Hepatocyte (in vitro differentiated cells): ENCODE data around the gene JKAMP. TPM values are rescaled to one million over a fixed set of nuclear protein-coding genes. Genes with fewer than 3 reads are reported as not detected.

Experiments used
- DNase-seq: peaks from one replicate; pipeline ENCODE4 v3.0.0-alpha.2; 2016; ENCODE audit warnings: low spot score
- H2AFZ ChIP-seq: fragments of 200-600 bp; sonication (generic); 2 replicates; pipeline ENCODE4 v1.6.0; 2016; ENCODE audit warnings: antibody characterized with exemption, mild to moderate bottlenecking
- H3K27ac ChIP-seq: fragments of 200-600 bp; sonication (generic); 2 replicates; pipeline ENCODE4 v1.5.1; 2016; ENCODE audit warnings: mild to moderate bottlenecking
- H3K27me3 ChIP-seq: fragments of 200-600 bp; sonication (generic); 2 replicates; pipeline ENCODE4 v1.6.1; 2016
- H3K36me3 ChIP-seq: fragments of 200-600 bp; sonication (generic); replicated peaks from 2 replicates; pipeline ENCODE4 v1.5.1; 2016; ENCODE audit warnings: low read depth; ENCODE audit not compliant: insufficient read depth
- H3K4me1 ChIP-seq: fragments of 200-600 bp; sonication (generic); 2 replicates; pipeline ENCODE4 v1.5.1; 2016; ENCODE audit warnings: mild to moderate bottlenecking, moderate library complexity; ENCODE audit not compliant: insufficient read depth
- H3K4me2 ChIP-seq: fragments of 200-600 bp; sonication (generic); 2 replicates; pipeline ENCODE4 v1.6.0; 2016
- H3K4me3 ChIP-seq: fragments of 200-600 bp; sonication (generic); 2 replicates; pipeline ENCODE4 v1.5.1; 2016; ENCODE audit warnings: mild to moderate bottlenecking
- H3K79me2 ChIP-seq: fragments of 200-600 bp; sonication (generic); 2 replicates; pipeline ENCODE4 v1.6.0; 2017; ENCODE audit warnings: mild to moderate bottlenecking
- H3K9me2 ChIP-seq: fragments of 200-600 bp; sonication (generic); replicated peaks from 2 replicates; pipeline ENCODE4 v1.6.0; 2017; ENCODE audit warnings: mild to moderate bottlenecking; ENCODE audit not compliant: insufficient read depth
- H3K9me3 ChIP-seq: fragments of 200-600 bp; sonication (generic); 2 replicates; pipeline ENCODE4 v1.5.1; 2016; ENCODE audit warnings: low read depth, mild to moderate bottlenecking
- H4K20me1 ChIP-seq: fragments of 200-600 bp; sonication (generic); 2 replicates; pipeline ENCODE4 v1.6.0; 2016; ENCODE audit warnings: mild to moderate bottlenecking; ENCODE audit not compliant: insufficient read depth, poor library complexity, severe bottlenecking
- EZH2 ChIP-seq: fragments of 200-600 bp; sonication (generic); IDR thresholded peaks from 2 replicates; pipeline ENCODE4 v1.6.1; 2016; ENCODE audit warnings: antibody characterized with exemption, mild to moderate bottlenecking, borderline replicate concordance
- EZH2phosphoT487 ChIP-seq: fragments of 200-600 bp; sonication (generic); IDR thresholded peaks from one replicate; pipeline ENCODE4 v1.6.1; 2018; ENCODE audit warnings: antibody characterized with exemption, mild to moderate bottlenecking, low read depth, moderate library complexity; ENCODE audit not compliant: unreplicated experiment, severe bottlenecking
- WGBS: methylation state at CpG from one replicate; pipeline ENCODE4 v1.1.6; 2016; ENCODE audit warnings: low lambda C conversion rate; ENCODE audit errors: missing lambda C conversion rate; 5-methylcytosine and 5-hydroxymethylcytosine counted together
- polyA plus RNA-seq: library from polyadenylated mRNA; unstranded; fragments of >200 nt; fragmentation: Nextera tagmentation; extraction: Ambion mirVana; gene quantifications from 2 replicates; pipeline ENCODE4 v1.2.1, GENCODE V29; 2016
- total RNA-seq: library from RNA; depleted of rRNA; stranded (reverse); fragments of >200 nt; gene quantifications from 2 replicates; pipeline ENCODE4 v1.2.3, GENCODE V29; 2014
- TF ChIP-seq, protein P1 (sequence below): fragments of 200-600 bp; sonication (generic); IDR thresholded peaks from 2 replicates; pipeline ENCODE4 v1.5.1; 2016; ENCODE audit warnings: antibody characterized with exemption, mild to moderate bottlenecking; ENCODE audit not compliant: poor library complexity

The JKAMP gene
- total and polyA plus RNA-seq, 2 experiments from 2014 or later = 69.9 to 94.9 TPM

- H3K9me2 ChIP-seq = no peaks in the 10 kb centered on the region
- WGBS = 54% methylated on average over 2 of the region's 2 CpGs
- H3K4me2 ChIP-seq = no peak overlapping the region
These were observed 57.4 kb downstream of the JKAMP start for GRCh38 chr14:59541731-59542130.

GRCh38 chr14:59543873-59544272 lies 59.6 kb downstream of the JKAMP start:
- H2AFZ ChIP-seq = no peak overlapping the region
- no peaks in the 10 kb centered on the region for H4K20me1 ChIP-seq
- TF ChIP-seq, protein P1, sequence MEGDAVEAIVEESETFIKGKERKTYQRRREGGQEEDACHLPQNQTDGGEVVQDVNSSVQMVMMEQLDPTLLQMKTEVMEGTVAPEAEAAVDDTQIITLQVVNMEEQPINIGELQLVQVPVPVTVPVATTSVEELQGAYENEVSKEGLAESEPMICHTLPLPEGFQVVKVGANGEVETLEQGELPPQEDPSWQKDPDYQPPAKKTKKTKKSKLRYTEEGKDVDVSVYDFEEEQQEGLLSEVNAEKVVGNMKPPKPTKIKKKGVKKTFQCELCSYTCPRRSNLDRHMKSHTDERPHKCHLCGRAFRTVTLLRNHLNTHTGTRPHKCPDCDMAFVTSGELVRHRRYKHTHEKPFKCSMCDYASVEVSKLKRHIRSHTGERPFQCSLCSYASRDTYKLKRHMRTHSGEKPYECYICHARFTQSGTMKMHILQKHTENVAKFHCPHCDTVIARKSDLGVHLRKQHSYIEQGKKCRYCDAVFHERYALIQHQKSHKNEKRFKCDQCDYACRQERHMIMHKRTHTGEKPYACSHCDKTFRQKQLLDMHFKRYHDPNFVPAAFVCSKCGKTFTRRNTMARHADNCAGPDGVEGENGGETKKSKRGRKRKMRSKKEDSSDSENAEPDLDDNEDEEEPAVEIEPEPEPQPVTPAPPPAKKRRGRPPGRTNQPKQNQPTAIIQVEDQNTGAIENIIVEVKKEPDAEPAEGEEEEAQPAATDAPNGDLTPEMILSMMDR = no peak
- H3K36me3 ChIP-seq = no peaks in the 10 kb centered on the region
- H3K4me3 ChIP-seq = no peak overlapping the region
- H3K79me2 ChIP-seq = no peaks in the 10 kb centered on the region
- WGBS = 42% methylated on average over 7 of the region's 7 CpGs
- DNase-seq = no peak
- H3K9me2 ChIP-seq = no peaks in the 10 kb centered on the region
- no peaks in the 10 kb centered on the region for H3K9me3 ChIP-seq
- no peak overlapping the region for H3K4me2 ChIP-seq
- H3K27ac ChIP-seq = no peak overlapping the region
- no peaks in the 10 kb centered on the region for H3K4me1 ChIP-seq
- H3K27me3 ChIP-seq = no peaks in the 10 kb centered on the region

More at GRCh38 chr14:59541731-59542130, 57.4 kb downstream of the JKAMP start:
- DNase-seq = no peak
- Histone ChIP-seq H3K79me2 (no peaks in the 10 kb centered on the region), H2AFZ (no peak overlapping the region), H4K20me1 (no peaks in the 10 kb centered on the region), H3K27me3 (no peaks in the 10 kb centered on the region), H3K4me1 (no peaks in the 10 kb centered on the region), H3K4me3 (no peak overlapping the region), H3K36me3 (no peaks in the 10 kb centered on the region), H3K27ac (no peak overlapping the region), H3K9me3 (no peaks in the 10 kb centered on the region)
- TF ChIP-seq EZH2 (no peak), EZH2phosphoT487 (no peak)

DNA sequence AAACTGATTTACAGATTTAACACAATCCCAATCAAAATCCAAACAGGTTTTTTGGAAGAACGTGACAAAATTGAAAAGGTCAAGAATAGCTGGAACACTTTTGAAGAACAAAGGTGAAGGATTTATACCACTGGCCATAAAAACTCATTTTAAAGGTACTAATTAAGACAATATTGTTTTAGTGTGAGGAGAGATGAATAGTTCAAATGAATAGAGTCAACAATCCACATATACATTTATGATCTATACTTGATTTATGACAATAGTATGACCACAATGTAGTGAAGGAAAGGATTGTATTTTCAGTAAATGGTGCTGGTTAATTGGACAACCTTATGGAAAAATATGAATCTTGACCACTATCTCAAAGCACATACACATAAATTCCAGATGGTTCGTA lies 63.0 kb downstream of the JKAMP start:
- TF ChIP-seq, protein P1 = no peak
- no peak for TF ChIP-seq EZH2phosphoT487
- no peak for TF ChIP-seq EZH2
- WGBS = 67% methylated on average over 2 of the region's 2 CpGs
- H3K9me3 ChIP-seq = no peaks in the 10 kb centered on the region

More for the DNA sequence above, 63.0 kb downstream of the JKAMP start:
- no peak overlapping the region for H3K27ac ChIP-seq
- H3K4me2 ChIP-seq = no peak overlapping the region
- H3K36me3 ChIP-seq = no peaks in the 10 kb centered on the region
- H3K9me2 ChIP-seq = no peaks in the 10 kb centered on the region
- no peaks in the 10 kb centered on the region for H4K20me1 ChIP-seq
- no peak for DNase-seq
- no peaks in the 10 kb centered on the region for H3K79me2 ChIP-seq
- no peaks in the 10 kb centered on the region for H3K4me1 ChIP-seq
- no peak overlapping the region for H3K4me3 ChIP-seq
- no peak overlapping the region for H2AFZ ChIP-seq
- H3K27me3 ChIP-seq = no peaks in the 10 kb centered on the region

Other genes with a start within 250 kb of the JKAMP start
- 1.6 and 1.8 TPM in 2 replicates for gene GPR135, start 19.1 kb upstream of the JKAMP start, total RNA-seq
- 0.28 and 0.86 TPM in 2 replicates for gene GPR135, start 19.1 kb upstream of the JKAMP start, polyA plus RNA-seq
- 21.8 and 36.2 TPM in 2 replicates for gene L3HYPDH, start 109 bp upstream of the JKAMP start, total RNA-seq
- 20.3 and 39.2 TPM in 2 replicates for gene L3HYPDH, start 109 bp upstream of the JKAMP start, polyA plus RNA-seq
- not detected in 2 replicates for gene CCDC175, start 92.3 kb downstream of the JKAMP start, total RNA-seq
- not detected in 2 replicates for gene CCDC175, start 92.3 kb downstream of the JKAMP start, polyA plus RNA-seq